Upper lobe of left lung (tissue), 4 donors: ENCODE results near the gene PAK6.

Experiments used
- CTCF ChIP-seq, 6 experiments: fragments of 450-650 bp in 4 of 6; fragments of 200-600 bp in 2 of 6; sonication (generic) in 2 of 6; IDR thresholded peaks; one replicate each; pipeline ENCODE4 v1.5.1; 2016 to 2019; ENCODE audit warnings: antibody characterized with exemption in 6 of 6
- EP300 ChIP-seq, 4 donors: sonication (generic); formaldehyde crosslinking; IDR thresholded peaks; one replicate each; pipeline ENCODE4 v1.5.1; 2017; ENCODE audit warnings: antibody characterized with exemption in 4 of 4, control low read depth in 2 of 4
- POLR2A ChIP-seq, 4 donors: fragments of 450-650 bp; IDR thresholded peaks; one replicate each; pipeline ENCODE4 v1.5.1; 2016 to 2017; ENCODE audit warnings: antibody characterized with exemption in 4 of 4, mild to moderate bottlenecking in 2 of 4
- POLR2AphosphoS5 ChIP-seq, 2 donors: sonication (generic); formaldehyde crosslinking; IDR thresholded peaks; one replicate each; pipeline ENCODE4 v1.5.1; 2017; ENCODE audit warnings: antibody characterized with exemption in 2 of 2

- no peak for TF ChIP-seq CTCF (IDR thresholded peaks at IDR 0.05)
- no peak for TF ChIP-seq POLR2AphosphoS5 (IDR thresholded peaks at IDR 0.05)
- TF ChIP-seq POLR2A (IDR thresholded peaks at IDR 0.05): no peak
- no peak for TF ChIP-seq EP300 (IDR thresholded peaks at IDR 0.05)
Measured at GRCh38 chr15:40285151-40285550, 46.3 kb downstream of the PAK6 start.
